ENCODE measurements around the gene LRMDA. TPM values are rescaled to one million over a fixed set of nuclear protein-coding genes. Genes with fewer than 3 reads are reported as not detected.

Gene LRMDA
- total RNA-seq, 4 donors from 2014 or later, result 2.2 to 7.8 (median 4.5) TPM

DNA sequence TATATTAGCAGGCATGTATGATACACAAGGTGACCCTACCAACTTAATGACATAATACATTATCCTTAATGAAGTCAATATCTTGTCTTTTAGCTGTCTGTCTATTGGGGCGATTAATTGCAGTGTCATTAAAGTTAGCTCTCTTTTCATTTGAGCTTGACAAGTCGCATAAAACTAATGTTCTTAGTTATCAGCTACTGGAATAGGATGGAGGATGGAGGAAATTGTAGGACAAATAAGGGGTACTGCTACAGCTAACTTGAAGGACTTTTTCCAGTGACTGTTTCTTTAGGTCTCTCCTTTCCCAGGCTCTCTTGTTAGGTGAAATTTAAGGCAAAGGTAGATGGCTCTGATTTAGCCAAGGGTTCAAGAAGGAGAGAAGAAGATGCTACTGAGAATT lies 506.4 kb downstream of the LRMDA start:
- WGBS, 2 donors (ENCODE audit: low coverage in 1 of 2), result 89 to 92% methylated on average over 2 of the region's 2 CpGs

DNA sequence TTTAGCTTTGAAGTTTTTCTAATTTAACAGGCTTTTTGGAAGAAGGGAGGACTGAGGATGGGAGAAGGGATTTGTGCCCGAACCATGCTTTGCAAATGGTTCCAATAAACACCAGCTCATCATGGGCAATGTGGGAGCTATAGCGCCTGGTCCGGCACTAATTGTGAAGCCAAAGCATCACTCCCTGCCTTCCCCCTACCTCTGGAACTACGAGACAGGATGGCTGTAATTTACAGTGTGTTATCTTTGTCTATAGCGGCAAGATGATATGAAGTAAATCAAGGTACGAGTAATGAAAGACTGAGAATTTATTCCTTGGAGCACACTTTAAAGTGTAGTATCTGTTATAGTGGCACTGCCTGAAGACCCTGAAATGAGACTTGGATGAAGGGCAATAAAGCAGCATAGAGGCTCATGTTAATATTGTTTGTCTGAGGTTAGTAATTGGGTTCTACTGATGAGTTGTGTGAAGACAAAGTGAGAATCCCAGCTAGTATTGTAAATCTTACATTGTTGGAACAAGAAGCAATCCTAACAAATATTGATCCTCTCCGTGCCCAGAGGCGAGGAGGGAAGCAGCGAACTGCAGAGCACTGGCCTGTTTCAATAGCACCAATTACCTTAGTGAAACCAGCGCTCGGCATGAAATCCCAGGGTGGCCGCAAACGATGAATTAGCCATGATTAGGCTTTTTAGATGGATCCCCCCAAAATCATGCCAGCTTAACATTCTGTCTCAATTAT lies 507.1 kb downstream of the LRMDA start:
- no peaks in the 10 kb centered on the region for H3K27me3 ChIP-seq
- no peak overlapping the region for H3K4me3 ChIP-seq
- no peaks in the 10 kb centered on the region for H3K36me3 ChIP-seq
- intact Hi-C loops (cut with DNase I; ENCODE audit: low total_unique reads), result no loop called here
- H3K9me3 ChIP-seq, result no peaks in the 10 kb centered on the region
- WGBS, 2 donors (ENCODE audit: low coverage in 1 of 2), result 91 to 92% methylated on average over 3 to 13 of the region's 13 CpGs
- no peak for DNase-seq
- no peak for TF ChIP-seq CTCF (IDR thresholded peaks at IDR 0.05)
- no peak for TF ChIP-seq POLR2AphosphoS5 (IDR thresholded peaks at IDR 0.05)
- no peak for TF ChIP-seq EP300 (IDR thresholded peaks at IDR 0.05; ENCODE audit: low read depth)
- TF ChIP-seq POLR2A (IDR thresholded peaks at IDR 0.05), result no peak
- H3K27ac ChIP-seq, result no peak overlapping the region
- H3K4me1 ChIP-seq, result no peaks in the 10 kb centered on the region
- in situ Hi-C loops (cut with MboI; ENCODE audit: low pct_ligation_motif_present in 1 of 4, low pct_unique_long_range_greater_than_20kb in 1 of 4, low sequenced_read_pairs in 3 of 4), result no loop called here

More for the DNA sequence above, 506.4 kb downstream of the LRMDA start:
- Histone ChIP-seq H3K27me3 (no peaks in the 10 kb centered on the region), H3K27ac (no peak overlapping the region), H3K36me3 (no peaks in the 10 kb centered on the region), H3K9me3 (no peaks in the 10 kb centered on the region), H3K4me1 (no peaks in the 10 kb centered on the region), H3K4me3 (no peak overlapping the region)
- no peak for DNase-seq
- intact Hi-C loops (cut with DNase I; ENCODE audit: low total_unique reads), result no loop called here
- in situ Hi-C loops (cut with MboI; ENCODE audit: low pct_ligation_motif_present in 1 of 4, low pct_unique_long_range_greater_than_20kb in 1 of 4, low sequenced_read_pairs in 3 of 4), result no loop called here
- TF ChIP-seq CTCF (IDR thresholded peaks at IDR 0.05) (no peak), POLR2AphosphoS5 (IDR thresholded peaks at IDR 0.05) (no peak), POLR2A (IDR thresholded peaks at IDR 0.05) (no peak), EP300 (IDR thresholded peaks at IDR 0.05; ENCODE audit: low read depth) (no peak)

- Histone ChIP-seq H3K4me3 (no peak overlapping the region), H3K9me3 (no peaks in the 10 kb centered on the region), H3K27me3 (no peaks in the 10 kb centered on the region), H3K27ac (no peak overlapping the region), H3K36me3 (no peaks in the 10 kb centered on the region), H3K4me1 (no peaks in the 10 kb centered on the region)
- TF ChIP-seq EP300 (IDR thresholded peaks at IDR 0.05; ENCODE audit: low read depth) (no peak), CTCF (IDR thresholded peaks at IDR 0.05) (no peak), POLR2A (IDR thresholded peaks at IDR 0.05) (no peak), POLR2AphosphoS5 (IDR thresholded peaks at IDR 0.05) (no peak)
- 62 to 71% methylated on average over 3 of the region's 3 CpGs for WGBS, 2 donors (ENCODE audit: low coverage in 1 of 2)
- in situ Hi-C loops (cut with MboI; ENCODE audit: low pct_ligation_motif_present in 1 of 4, low pct_unique_long_range_greater_than_20kb in 1 of 4, low sequenced_read_pairs in 3 of 4), result no loop called here
- intact Hi-C loops (cut with DNase I; ENCODE audit: low total_unique reads), result no loop called here
- DNase-seq, result no peak
Observed at GRCh38 chr10:75939541-75939940, 508.1 kb downstream of the LRMDA start.

DNA sequence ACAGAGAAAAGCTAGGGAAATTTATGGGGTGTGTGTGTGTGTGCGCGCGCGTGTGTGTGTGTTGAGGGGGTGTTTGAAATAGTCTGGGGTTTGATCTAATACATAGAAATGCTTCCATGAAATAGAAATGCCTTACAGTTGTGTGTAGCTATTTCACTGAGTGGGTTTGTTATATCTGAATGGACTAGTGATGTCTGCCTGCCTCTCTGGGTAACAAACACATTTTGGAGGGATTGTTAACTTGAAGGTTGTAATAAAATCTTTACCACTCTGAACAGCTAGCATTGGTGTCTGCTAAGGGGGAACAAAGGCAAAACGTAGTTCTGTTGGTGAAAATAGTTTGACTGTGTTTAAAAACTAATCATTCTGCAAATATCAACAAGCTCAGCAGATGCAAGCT lies 509.3 kb downstream of the LRMDA start:
- intact Hi-C loops (cut with DNase I; ENCODE audit: low total_unique reads), result loop anchor here (1.0 kb wide), 1 partner anchor 24 kb away; no protein-coding TSS in a partner anchor
- Histone ChIP-seq H3K4me3 (no peak overlapping the region), H3K4me1 (no peaks in the 10 kb centered on the region), H3K27ac (no peak overlapping the region), H3K9me3 (no peaks in the 10 kb centered on the region), H3K36me3 (no peaks in the 10 kb centered on the region), H3K27me3 (no peaks in the 10 kb centered on the region)
- TF ChIP-seq POLR2AphosphoS5 (IDR thresholded peaks at IDR 0.05) (no peak), CTCF (IDR thresholded peaks at IDR 0.05) (no peak), EP300 (IDR thresholded peaks at IDR 0.05; ENCODE audit: low read depth) (no peak), POLR2A (IDR thresholded peaks at IDR 0.05) (no peak)
- in situ Hi-C loops (cut with MboI; ENCODE audit: low pct_ligation_motif_present in 1 of 4, low pct_unique_long_range_greater_than_20kb in 1 of 4, low sequenced_read_pairs in 3 of 4), result no loop called here
- DNase-seq, result no peak
- 57 to 91% methylated on average over 1 to 5 of the region's 5 CpGs for WGBS, 2 donors (ENCODE audit: low coverage in 1 of 2)

Data from transverse colon (tissue), 4 donors.